ENCODE results near the gene VPREB3.

Gene VPREB3

GRCh38 chr22:23754220-23754919, at the start of gene VPREB3:
TSS of gene VPREB3 (minus strand) at chr22:23754425. CDS start at chr22:23754363, 62 bp downstream.
- in situ Hi-C loops (cut with MboI; ENCODE audit: low sequenced_read_pairs) = no loop called here

- in situ Hi-C loops (cut with MboI; ENCODE audit: low sequenced_read_pairs) = no loop called here
These were observed 49.0 kb upstream of the VPREB3 start for GRCh38 chr22:23803001-23803819.

- in situ Hi-C loops (cut with MboI; ENCODE audit: low sequenced_read_pairs) = no loop called here
These were observed 47.7 kb upstream of the VPREB3 start for GRCh38 chr22:23801886-23802377.

- in situ Hi-C loops (cut with MboI; ENCODE audit: low sequenced_read_pairs) = no loop called here
These were observed 47.1 kb upstream of the VPREB3 start for GRCh38 chr22:23801238-23801821.

- in situ Hi-C loops (cut with MboI; ENCODE audit: low sequenced_read_pairs) = no loop called here
These were observed 46.3 kb upstream of the VPREB3 start for GRCh38 chr22:23800297-23801237.

- in situ Hi-C loops (cut with MboI; ENCODE audit: low sequenced_read_pairs) = no loop called here
These were observed 42.2 kb upstream of the VPREB3 start for GRCh38 chr22:23796461-23796860.

GRCh38 chr22:23793326-23793725, 39.1 kb upstream of the VPREB3 start:
- in situ Hi-C loops (cut with MboI; ENCODE audit: low sequenced_read_pairs) = no loop called here

GRCh38 chr22:23791738-23792645, 37.8 kb upstream of the VPREB3 start:
- in situ Hi-C loops (cut with MboI; ENCODE audit: low sequenced_read_pairs) = no loop called here

GRCh38 chr22:23790819-23791737, 36.9 kb upstream of the VPREB3 start:
- in situ Hi-C loops (cut with MboI; ENCODE audit: low sequenced_read_pairs) = no loop called here

- in situ Hi-C loops (cut with MboI; ENCODE audit: low sequenced_read_pairs) = no loop called here
These were observed 35.4 kb upstream of the VPREB3 start for GRCh38 chr22:23789638-23790037.

GRCh38 chr22:23789121-23789520, 34.9 kb upstream of the VPREB3 start:
- in situ Hi-C loops (cut with MboI; ENCODE audit: low sequenced_read_pairs) = no loop called here

- in situ Hi-C loops (cut with MboI; ENCODE audit: low sequenced_read_pairs) = no loop called here
These were observed 33.7 kb upstream of the VPREB3 start for GRCh38 chr22:23787910-23788309.

- in situ Hi-C loops (cut with MboI; ENCODE audit: low sequenced_read_pairs) = no loop called here
These were observed 33.3 kb upstream of the VPREB3 start for GRCh38 chr22:23787600-23787896.

- in situ Hi-C loops (cut with MboI; ENCODE audit: low sequenced_read_pairs) = no loop called here
These were observed 32.8 kb upstream of the VPREB3 start, which contains the start of gene SMARCB1 for GRCh38 chr22:23786752-23787599. TSS of gene SMARCB1 (plus strand) at chr22:23786966. CDS start at chr22:23787170, 204 bp downstream.

- in situ Hi-C loops (cut with MboI; ENCODE audit: low sequenced_read_pairs) = no loop called here
These were observed 32.1 kb upstream of the VPREB3 start for GRCh38 chr22:23786261-23786710.

- in situ Hi-C loops (cut with MboI; ENCODE audit: low sequenced_read_pairs) = no loop called here
These were observed 30.0 kb upstream of the VPREB3 start for GRCh38 chr22:23784215-23784732.

All from HL-60/S4 treated with phorbol 12-myristate 13-acetate at 8.2 ng/mL for 4 days and 3 days (cell line).